Anterior cingulate cortex (tissue), 58 donors: ENCODE results near the gene GNB1L.
A peak's percentile ranks its signal among the peaks of the same experiment; 100 is the strongest.
"Not testable (repeated sequence)": the region's sequence is repeated elsewhere in the genome, so short reads cannot be mapped to it uniquely, and the experiment has no call there.

Experiments used
- DNase-seq, 58 donors: peaks; one replicate each; lab custom pipeline; 2025; lab: John Stamatoyannopoulos, UW

GNB1L gene

GRCh38 chr22:19848298-19849224, 6.1 kb downstream of the GNB1L start:
- no peak for DNase-seq

- DNase-seq: no peak
These were observed 7.4 kb downstream of the GNB1L start for GRCh38 chr22:19847345-19847632.

- DNase-seq: no peak
These were observed 7.9 kb downstream of the GNB1L start for GRCh38 chr22:19846620-19847344.

GRCh38 chr22:19845054-19845722, 9.5 kb downstream of the GNB1L start:
- no peak for DNase-seq

GRCh38 chr22:19844377-19845053, 10.2 kb downstream of the GNB1L start:
- DNase-seq: peak in 25 of 58 donors; percentile 13 to 70 (median 34)

GRCh38 chr22:19843857-19844376, 10.8 kb downstream of the GNB1L start:
- peak in 1 of 58 donors; percentile 46 for DNase-seq

GRCh38 chr22:19843107-19843856, 11.4 kb downstream of the GNB1L start:
- no peak for DNase-seq

GRCh38 chr22:19842393-19843106, 12.1 kb downstream of the GNB1L start:
- DNase-seq: no peak

GRCh38 chr22:19841641-19842392, 12.9 kb downstream of the GNB1L start:
- no peak for DNase-seq

- DNase-seq: no peak
These were observed 13.6 kb downstream of the GNB1L start for GRCh38 chr22:19840955-19841640.

- DNase-seq: no peak
These were observed 14.6 kb downstream of the GNB1L start for GRCh38 chr22:19840059-19840458.

- DNase-seq: no peak
These were observed 16.8 kb downstream of the GNB1L start for GRCh38 chr22:19837915-19838314.

GRCh38 chr22:19836512-19836911, 18.2 kb downstream of the GNB1L start:
- no peak for DNase-seq

GRCh38 chr22:19834599-19834998, 20.1 kb downstream of the GNB1L start:
- no peak for DNase-seq

- not testable (repeated sequence) for DNase-seq
These were observed 21.3 kb downstream of the GNB1L start for GRCh38 chr22:19833327-19833726.

GRCh38 chr22:19832476-19833108, 22.1 kb downstream of the GNB1L start:
- DNase-seq: no peak

GRCh38 chr22:19831979-19832378, 22.7 kb downstream of the GNB1L start:
- not testable (repeated sequence) for DNase-seq
